Loucy (cell line): ENCODE measurements around the gene TSSK2.

ENCODE experiments used
- EZH2phosphoT487 ChIP-seq: fragments of 200-600 bp; IDR thresholded peaks from 2 replicates; pipeline ENCODE4 v1.6.1; 2018; ENCODE audit warnings: antibody characterized with exemption, mild to moderate bottlenecking, moderate library complexity, borderline replicate concordance
- TF ChIP-seq, protein P1 (sequence below): fragments of 200-600 bp; sonication (generic); conservative IDR thresholded peaks from 2 replicates; pipeline ENCODE4 v1.5.1; 2014; ENCODE audit warnings: mild to moderate bottlenecking, antibody characterized with exemption, low read length

DNA sequence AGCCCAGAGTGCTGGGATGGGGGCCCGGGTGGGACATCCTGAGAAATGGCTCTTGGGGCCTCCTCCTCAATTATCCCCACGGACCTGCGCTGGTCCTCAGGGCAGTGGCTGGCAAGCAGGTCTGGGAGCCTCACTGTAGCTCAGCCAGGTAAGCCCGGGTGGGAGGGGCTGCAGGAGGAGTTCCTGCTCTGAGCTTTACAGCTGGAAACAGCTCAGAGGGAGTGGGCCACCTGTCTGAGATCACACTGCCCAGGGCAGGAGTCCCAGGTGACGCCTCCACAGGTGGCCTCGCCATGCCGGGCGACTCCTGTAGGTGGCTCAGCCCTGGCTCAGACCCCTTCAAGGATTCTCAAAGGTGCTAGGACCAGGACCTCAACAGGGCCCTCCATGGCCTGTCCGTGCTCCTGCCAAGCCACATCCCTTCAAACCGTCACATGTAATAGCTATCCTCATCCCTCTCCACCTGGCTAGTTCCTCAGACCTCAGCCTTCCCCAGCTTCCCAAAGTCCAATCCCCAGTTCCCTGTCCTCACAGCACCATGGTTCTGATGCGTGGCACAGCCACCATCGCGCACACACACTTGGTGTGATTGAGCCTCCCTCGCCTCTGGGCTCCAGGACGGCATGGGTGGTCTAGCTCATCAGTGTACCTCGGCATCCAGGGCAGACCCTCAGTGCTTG is 3.6 kb upstream of the TSSK2 start:
- TF ChIP-seq, protein P1, sequence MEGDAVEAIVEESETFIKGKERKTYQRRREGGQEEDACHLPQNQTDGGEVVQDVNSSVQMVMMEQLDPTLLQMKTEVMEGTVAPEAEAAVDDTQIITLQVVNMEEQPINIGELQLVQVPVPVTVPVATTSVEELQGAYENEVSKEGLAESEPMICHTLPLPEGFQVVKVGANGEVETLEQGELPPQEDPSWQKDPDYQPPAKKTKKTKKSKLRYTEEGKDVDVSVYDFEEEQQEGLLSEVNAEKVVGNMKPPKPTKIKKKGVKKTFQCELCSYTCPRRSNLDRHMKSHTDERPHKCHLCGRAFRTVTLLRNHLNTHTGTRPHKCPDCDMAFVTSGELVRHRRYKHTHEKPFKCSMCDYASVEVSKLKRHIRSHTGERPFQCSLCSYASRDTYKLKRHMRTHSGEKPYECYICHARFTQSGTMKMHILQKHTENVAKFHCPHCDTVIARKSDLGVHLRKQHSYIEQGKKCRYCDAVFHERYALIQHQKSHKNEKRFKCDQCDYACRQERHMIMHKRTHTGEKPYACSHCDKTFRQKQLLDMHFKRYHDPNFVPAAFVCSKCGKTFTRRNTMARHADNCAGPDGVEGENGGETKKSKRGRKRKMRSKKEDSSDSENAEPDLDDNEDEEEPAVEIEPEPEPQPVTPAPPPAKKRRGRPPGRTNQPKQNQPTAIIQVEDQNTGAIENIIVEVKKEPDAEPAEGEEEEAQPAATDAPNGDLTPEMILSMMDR, result no peak
- no peak for TF ChIP-seq EZH2phosphoT487
